Measurements from ENCODE around the gene SBK3. TPM values are rescaled to one million over a fixed set of nuclear protein-coding genes. Genes with fewer than 3 reads are reported as not detected.

The SBK3 gene
- total RNA-seq, 2 experiments from 2014 or later, result not detected

DNA sequence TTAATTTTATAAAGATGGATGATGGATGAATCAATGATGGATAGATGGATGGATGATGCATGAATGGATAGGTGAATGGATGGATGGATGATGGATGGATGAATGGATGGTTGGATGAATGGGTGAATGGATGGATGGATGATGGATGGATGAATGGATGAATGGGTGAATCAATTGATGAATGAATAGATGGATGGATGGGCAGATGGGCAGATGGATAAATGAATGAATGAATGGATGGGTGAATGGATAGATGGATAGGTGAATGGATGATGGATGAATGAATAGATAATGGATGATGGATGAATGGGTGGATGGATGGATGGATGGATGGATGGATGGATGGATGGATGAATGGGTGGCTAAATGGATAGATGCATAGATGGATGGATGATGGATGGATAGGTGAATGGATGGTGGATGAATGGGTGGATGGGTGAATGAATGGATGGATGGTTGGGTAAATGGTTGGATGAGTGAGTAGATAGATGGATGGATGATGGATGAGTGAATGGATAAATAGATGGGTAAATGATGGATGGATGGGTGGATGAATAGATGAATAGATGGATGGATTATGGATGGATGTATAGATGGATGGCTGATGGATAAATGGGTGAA lies 22.5 kb upstream of the SBK3 start:
- H3K36me3 Mint-ChIP-seq, result no peaks in the 10 kb centered on the region
- H3K4me3 Mint-ChIP-seq, result no peak overlapping the region
- H3K9me3 Mint-ChIP-seq, result no peaks in the 10 kb centered on the region
- CTCF ChIA-PET, result no interaction called here
- H3K27ac Mint-ChIP-seq, result no peak overlapping the region
- H3K4me1 Mint-ChIP-seq (ENCODE audit: low read depth), result no peaks in the 10 kb centered on the region
- intact Hi-C loops (cut with micrococcal nuclease), result no loop called here
- POLR2A ChIA-PET, result no interaction called here
- DNase-seq, result no peak
- no peaks in the 10 kb centered on the region for H3K27me3 Mint-ChIP-seq

GRCh38 chr19:55566823-55567222 lies 21.5 kb upstream of the SBK3 start:
- Mint-ChIP-seq H3K36me3 (no peaks in the 10 kb centered on the region), H3K4me1 (ENCODE audit: low read depth) (no peaks in the 10 kb centered on the region), H3K27me3 (no peaks in the 10 kb centered on the region), H3K9me3 (no peaks in the 10 kb centered on the region), H3K4me3 (no peak overlapping the region), H3K27ac (no peak overlapping the region)
- DNase-seq, result no peak
- intact Hi-C loops (cut with micrococcal nuclease), result no loop called here
- ChIA-PET POLR2A (no interaction called here), CTCF (no interaction called here)

DNA sequence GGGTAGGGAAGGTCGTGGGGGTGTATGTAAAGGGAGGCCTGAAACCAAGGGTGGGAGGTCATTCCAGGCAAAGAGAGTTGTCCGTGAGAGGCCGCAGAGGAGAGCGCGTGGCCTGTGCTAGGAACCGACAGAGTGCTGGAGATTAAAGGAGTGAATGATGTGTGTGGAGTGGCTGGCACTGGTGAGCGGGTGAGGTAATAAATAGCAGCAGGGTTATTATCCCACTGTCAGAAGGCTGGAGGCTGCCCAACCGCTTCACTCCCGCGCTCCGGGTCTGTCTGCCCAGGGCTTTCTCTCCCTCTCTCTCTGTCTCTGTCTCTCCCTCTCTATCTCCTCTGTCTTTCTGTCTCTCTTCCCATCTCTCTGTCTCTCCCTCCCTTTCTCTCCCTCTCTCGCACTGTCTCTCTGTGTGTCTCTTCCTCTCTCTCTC lies 17.9 kb upstream of the SBK3 start:
- Mint-ChIP-seq H3K36me3 (no peaks in the 10 kb centered on the region), H3K27ac (no peak overlapping the region), H3K9me3 (peaks cover 2% of the 10 kb centered on the region), H3K27me3 (peaks cover 2% of the 10 kb centered on the region), H3K4me1 (ENCODE audit: low read depth) (no peaks in the 10 kb centered on the region), H3K4me3 (no peak overlapping the region)
- CTCF ChIA-PET, result no interaction called here
- POLR2A ChIA-PET, result no interaction called here
- intact Hi-C loops (cut with micrococcal nuclease), result no loop called here
- no peak for DNase-seq

GRCh38 chr19:55559684-55560083 lies 14.3 kb upstream of the SBK3 start:
- peaks cover 2% of the 10 kb centered on the region for H3K27me3 Mint-ChIP-seq
- CTCF ChIA-PET, result no interaction called here
- intact Hi-C loops (cut with micrococcal nuclease), result no loop called here
- peaks cover 2% of the 10 kb centered on the region for H3K9me3 Mint-ChIP-seq
- H3K36me3 Mint-ChIP-seq, result no peaks in the 10 kb centered on the region
- H3K4me1 Mint-ChIP-seq (ENCODE audit: low read depth), result no peaks in the 10 kb centered on the region
- POLR2A ChIA-PET, result no interaction called here
- no peak overlapping the region for H3K4me3 Mint-ChIP-seq
- H3K27ac Mint-ChIP-seq, result no peak overlapping the region
- DNase-seq, result no peak

GRCh38 chr19:55554741-55555152 lies 9.4 kb upstream of the SBK3 start:
- Mint-ChIP-seq H3K9me3 (no peaks in the 10 kb centered on the region), H3K27me3 (peaks cover 2% of the 10 kb centered on the region), H3K36me3 (no peaks in the 10 kb centered on the region), H3K4me3 (no peak overlapping the region), H3K4me1 (ENCODE audit: low read depth) (no peaks in the 10 kb centered on the region), H3K27ac (no peak overlapping the region)
- no peak for DNase-seq
- ChIA-PET POLR2A (no interaction called here), CTCF (no interaction called here)
- intact Hi-C loops (cut with micrococcal nuclease), result no loop called here

DNA sequence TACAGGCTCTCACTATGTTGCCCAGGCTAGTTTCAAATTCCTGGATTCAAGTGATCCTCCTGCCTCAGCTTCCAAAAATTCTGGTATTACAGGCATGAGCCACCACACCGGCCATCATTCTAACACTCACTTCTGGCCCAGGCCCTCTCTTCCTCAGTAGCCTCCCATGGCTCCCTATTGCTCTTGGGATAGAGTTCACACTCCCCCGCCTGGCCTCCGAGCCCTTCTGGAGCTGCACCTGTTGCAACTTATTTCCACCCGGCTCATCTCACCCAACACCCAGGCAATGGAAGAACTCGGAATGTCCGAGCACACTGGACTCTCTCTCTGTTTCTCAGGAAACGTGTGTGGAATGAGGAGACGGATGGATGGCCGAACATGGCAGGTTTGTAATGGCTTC lies 9.0 kb upstream of the SBK3 start:
- Mint-ChIP-seq H3K9me3 (no peaks in the 10 kb centered on the region), H3K27ac (no peak overlapping the region), H3K36me3 (no peaks in the 10 kb centered on the region), H3K27me3 (peaks cover 4% of the 10 kb centered on the region), H3K4me1 (ENCODE audit: low read depth) (no peaks in the 10 kb centered on the region), H3K4me3 (no peak overlapping the region)
- intact Hi-C loops (cut with micrococcal nuclease), result no loop called here
- POLR2A ChIA-PET, result no interaction called here
- no peak for DNase-seq
- CTCF ChIA-PET, result no interaction called here

DNA sequence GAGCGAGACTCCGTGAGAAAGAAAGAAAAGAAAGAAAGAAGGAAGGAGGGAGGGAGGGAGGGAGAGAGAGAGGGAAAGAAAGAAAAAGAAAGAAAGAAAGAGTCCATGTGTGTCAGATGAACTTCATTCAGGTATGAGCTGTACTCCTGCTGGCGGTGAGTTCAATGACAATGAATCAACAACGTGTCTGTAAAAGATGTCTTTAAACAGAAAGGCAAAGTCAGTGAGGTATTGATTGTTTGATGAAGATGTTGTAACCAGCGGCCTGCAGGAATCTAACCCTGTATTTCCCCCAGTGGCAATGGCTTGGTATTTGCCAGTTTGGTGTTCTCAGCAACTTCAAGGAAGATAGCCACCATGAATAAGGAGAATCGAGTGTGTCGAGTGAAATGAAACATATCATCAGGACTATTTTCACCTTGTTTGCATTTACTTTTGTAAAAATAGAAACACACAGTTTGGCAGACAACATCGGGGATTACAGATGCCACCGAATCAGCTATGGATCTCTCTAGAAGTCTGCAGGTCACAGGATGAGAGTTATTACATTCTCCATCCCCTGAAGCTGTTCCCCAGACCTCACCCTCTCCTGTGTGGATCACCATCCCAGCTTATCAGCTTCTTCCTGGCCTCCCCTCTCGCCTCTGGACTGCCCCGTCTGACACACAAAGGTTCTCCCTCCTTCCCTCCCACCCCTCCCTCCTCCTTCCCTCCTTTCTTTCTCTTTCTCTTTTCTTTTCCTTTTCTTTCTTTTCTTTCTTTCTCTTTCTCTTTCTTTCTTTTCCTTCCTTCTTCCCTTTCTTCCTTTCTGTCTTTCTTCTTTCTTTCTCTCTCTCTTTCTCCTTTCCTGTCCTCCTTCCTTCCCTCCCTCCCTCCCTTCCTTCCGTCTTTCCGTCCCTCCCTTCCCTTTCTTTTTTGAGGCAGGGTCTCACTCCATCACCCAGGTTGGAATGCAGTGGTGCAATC lies 8.2 kb upstream of the SBK3 start:
- CTCF ChIA-PET, result no interaction called here
- POLR2A ChIA-PET, result no interaction called here
- H3K4me3 Mint-ChIP-seq, result no peak overlapping the region
- no peak overlapping the region for H3K27ac Mint-ChIP-seq
- H3K36me3 Mint-ChIP-seq, result no peaks in the 10 kb centered on the region
- H3K27me3 Mint-ChIP-seq, result peaks cover 4% of the 10 kb centered on the region
- no peaks in the 10 kb centered on the region for H3K9me3 Mint-ChIP-seq
- no peak for DNase-seq
- intact Hi-C loops (cut with micrococcal nuclease), result no loop called here
- H3K4me1 Mint-ChIP-seq (ENCODE audit: low read depth), result no peaks in the 10 kb centered on the region

DNA sequence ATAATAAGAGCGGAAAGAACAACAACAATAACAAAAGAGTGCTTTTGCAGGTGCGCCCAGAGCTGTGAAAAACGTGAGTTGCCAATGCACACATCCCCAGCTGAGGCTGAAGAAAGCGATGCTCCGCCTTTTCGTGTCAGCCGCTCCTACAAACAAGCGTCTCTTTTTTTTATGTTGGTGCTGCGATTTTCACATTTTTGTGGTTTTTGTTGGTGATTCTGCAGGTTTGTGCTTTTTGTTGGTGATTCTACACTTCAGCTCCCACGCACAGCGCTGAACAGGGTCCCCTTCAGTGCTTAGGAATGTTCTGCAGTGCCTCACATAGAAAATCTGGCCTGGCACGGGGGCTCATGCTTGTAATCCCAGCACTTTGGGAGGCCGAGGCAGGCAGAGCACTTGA lies 7.3 kb upstream of the SBK3 start:
- POLR2A ChIA-PET, result no interaction called here
- CTCF ChIA-PET, result no interaction called here
- no peak for DNase-seq

DNA sequence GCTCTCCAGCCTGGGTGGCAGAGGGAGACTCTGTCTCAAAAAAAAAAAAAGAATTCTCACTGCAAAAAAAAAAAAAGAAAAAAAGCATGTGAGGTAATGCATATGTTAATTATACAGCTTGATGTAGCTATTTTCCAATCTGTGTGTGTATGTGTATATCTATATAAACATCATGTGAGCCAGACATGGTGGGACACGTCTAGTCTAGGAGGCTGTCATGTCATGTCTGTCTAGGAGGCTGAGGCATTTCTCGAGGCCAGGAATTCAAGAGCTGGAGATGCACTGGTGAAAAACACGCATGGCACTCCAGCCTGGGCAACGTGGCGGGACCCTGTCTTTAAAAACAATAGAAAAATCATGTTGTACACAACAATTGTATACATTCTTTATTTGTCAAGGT lies 6.9 kb upstream of the SBK3 start:
- DNase-seq, result no peak
- ChIA-PET CTCF (interaction anchor here (1.3 kb wide), 1 partner anchor 21 kb away, joined by 3 read pairs; no protein-coding TSS in a partner anchor), POLR2A (no interaction called here)
- Mint-ChIP-seq H3K4me3 (no peak overlapping the region), H3K27me3 (peaks cover 10% of the 10 kb centered on the region), H3K9me3 (no peaks in the 10 kb centered on the region), H3K36me3 (no peaks in the 10 kb centered on the region), H3K4me1 (ENCODE audit: low read depth) (no peaks in the 10 kb centered on the region), H3K27ac (no peak overlapping the region)
- intact Hi-C loops (cut with micrococcal nuclease), result no loop called here

More for the DNA sequence above, 7.3 kb upstream of the SBK3 start:
- intact Hi-C loops (cut with micrococcal nuclease), result no loop called here
- no peaks in the 10 kb centered on the region for H3K36me3 Mint-ChIP-seq
- H3K27ac Mint-ChIP-seq, result no peak overlapping the region
- H3K9me3 Mint-ChIP-seq, result no peaks in the 10 kb centered on the region
- no peaks in the 10 kb centered on the region for H3K4me1 Mint-ChIP-seq (ENCODE audit: low read depth)
- H3K4me3 Mint-ChIP-seq, result no peak overlapping the region
- H3K27me3 Mint-ChIP-seq, result peaks cover 6% of the 10 kb centered on the region

GRCh38 chr19:55550321-55550650 lies 4.9 kb upstream of the SBK3 start:
- Mint-ChIP-seq H3K9me3 (no peaks in the 10 kb centered on the region), H3K4me1 (ENCODE audit: low read depth) (no peaks in the 10 kb centered on the region), H3K4me3 (no peak overlapping the region), H3K27ac (no peak overlapping the region), H3K36me3 (no peaks in the 10 kb centered on the region), H3K27me3 (peaks cover 16% of the 10 kb centered on the region)
- intact Hi-C loops (cut with micrococcal nuclease), result no loop called here
- no peak for DNase-seq
- CTCF ChIA-PET, result no interaction called here
- POLR2A ChIA-PET, result no interaction called here

DNA sequence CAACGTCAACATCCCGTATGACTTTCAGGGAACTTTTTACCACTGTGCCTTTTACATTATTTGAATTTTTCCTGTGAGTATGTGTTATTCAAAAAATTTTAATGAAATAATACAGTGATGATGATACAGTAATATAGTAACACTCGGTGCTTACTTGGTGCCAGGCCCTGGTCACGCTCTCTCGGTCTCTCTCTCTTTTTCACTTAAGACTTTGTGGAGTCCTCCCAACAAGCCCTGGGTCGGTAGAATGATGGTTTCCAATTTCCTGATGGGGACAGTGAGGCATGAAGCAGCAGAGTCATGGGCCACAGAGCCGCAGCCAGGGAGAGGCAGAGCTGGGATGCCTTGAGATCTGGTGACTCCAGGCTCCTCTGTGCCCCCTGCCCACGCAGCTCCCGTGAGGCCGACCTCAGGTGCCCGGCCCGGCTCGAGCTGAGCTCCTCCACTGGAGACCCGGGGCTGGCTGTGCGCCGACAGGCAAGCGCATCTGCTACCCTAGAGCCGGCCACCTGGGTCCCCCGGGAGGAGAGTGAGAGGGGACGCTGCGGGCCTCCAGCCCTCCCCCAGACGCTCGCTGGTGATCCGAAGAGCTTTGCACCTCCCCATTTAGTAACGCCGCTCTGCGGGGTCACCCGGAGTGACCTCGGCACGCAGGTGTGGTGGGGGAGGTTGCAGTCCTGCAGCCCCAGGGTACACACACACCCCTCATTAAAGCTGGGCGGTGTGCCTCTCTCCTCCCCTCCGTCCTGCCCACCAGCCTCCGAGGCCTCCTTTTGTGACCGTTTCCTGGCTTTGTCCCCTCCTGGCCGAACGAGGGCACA lies 4.4 kb upstream of the SBK3 start:
- intact Hi-C loops (cut with micrococcal nuclease), result no loop called here
- no peak overlapping the region for H3K4me3 Mint-ChIP-seq
- H3K27me3 Mint-ChIP-seq, result peaks cover 19% of the 10 kb centered on the region
- no peak for DNase-seq
- no peaks in the 10 kb centered on the region for H3K9me3 Mint-ChIP-seq
- H3K36me3 Mint-ChIP-seq, result no peaks in the 10 kb centered on the region
- POLR2A ChIA-PET, result no interaction called here
- no peaks in the 10 kb centered on the region for H3K4me1 Mint-ChIP-seq (ENCODE audit: low read depth)
- CTCF ChIA-PET, result no interaction called here
- no peak overlapping the region for H3K27ac Mint-ChIP-seq

DNA sequence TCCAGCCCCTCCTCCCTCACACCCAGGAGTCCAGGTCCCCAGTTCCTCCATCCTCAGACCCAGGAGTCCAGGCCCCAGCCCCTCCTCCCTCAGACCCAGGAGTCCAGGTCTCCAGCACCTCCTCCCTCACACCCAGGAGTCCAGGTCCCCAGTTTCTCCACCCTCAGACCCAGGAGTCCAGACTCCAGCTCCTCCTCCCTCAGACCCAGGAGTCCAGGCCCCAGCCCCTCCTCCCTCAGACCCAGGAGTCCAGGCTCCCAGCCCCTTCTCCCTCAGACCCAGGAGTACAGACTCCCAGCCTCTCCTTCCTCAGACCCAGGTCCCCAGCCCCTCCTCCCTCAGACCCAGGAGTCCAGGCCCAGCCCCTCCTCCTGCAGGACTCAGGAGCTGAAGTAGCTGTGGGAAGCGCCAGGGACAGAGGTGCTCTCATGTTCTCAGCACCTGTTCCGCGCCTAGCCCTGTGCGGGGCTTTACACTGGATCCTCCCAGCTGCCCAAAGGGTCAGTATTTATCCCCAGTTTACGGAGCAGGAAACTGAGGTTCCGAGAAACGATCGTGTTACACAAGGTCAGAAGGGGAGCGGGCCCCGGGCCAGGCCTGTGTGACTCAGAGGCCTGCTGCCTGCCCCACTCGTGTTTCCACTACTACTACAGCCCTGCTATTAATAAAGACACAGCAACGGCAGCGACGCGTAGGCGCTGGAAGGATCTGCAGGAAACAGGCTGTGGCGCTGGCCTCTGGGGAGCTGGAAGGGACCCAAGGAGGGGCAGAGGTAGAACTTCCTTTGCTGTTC lies 1.7 kb upstream of the SBK3 start:
- Mint-ChIP-seq H3K9me3 (no peaks in the 10 kb centered on the region), H3K4me3 (no peak overlapping the region), H3K4me1 (ENCODE audit: low read depth) (no peaks in the 10 kb centered on the region), H3K36me3 (no peaks in the 10 kb centered on the region), H3K27ac (no peak overlapping the region), H3K27me3 (peaks cover 20% of the 10 kb centered on the region)
- no peak for DNase-seq
- ChIA-PET CTCF (interaction anchor here (0.9 kb wide), 1 partner anchor 43 kb away, joined by 3 read pairs; no protein-coding TSS in a partner anchor), POLR2A (no interaction called here)
- intact Hi-C loops (cut with micrococcal nuclease), result no loop called here
